ENCODE data around the gene PRKCE. TPM values are rescaled to one million over a fixed set of nuclear protein-coding genes. Genes with fewer than 3 reads are reported as not detected.

The PRKCE gene
- total RNA-seq, 1 experiment from 2014 or later: 14.0 TPM

DNA sequence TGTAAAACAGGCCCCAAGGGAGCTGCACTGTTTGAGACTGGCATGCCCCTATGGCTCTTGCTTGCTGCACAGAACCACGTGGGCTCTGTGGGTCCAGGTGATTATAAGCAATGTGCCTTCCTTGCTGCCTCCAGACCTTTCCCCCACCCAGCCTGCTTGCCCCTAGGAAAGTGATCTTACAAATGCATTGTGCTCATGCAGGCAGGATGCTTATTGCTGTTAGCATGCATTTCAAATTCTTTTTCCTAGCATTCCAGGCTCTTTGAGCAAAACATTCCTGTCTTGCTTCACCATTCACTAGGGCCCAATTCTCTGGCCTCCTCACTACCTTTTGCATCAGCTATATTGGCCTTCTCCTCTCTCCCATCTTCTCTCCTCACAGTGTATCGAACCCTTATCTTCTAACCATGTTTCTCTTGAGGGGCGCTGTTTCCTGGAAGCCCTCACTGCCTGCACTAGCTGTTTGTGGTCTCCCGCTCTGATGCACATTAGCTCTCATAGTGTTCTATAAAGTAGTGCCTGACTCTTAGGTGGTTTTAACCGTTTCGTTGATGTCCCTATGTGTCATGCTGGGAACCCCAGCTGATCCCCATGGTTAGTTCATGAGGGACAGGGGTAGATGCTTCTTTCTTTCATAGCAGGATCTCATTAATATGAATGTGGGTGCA is 492.8 kb downstream of the PRKCE start:
- no peak overlapping the region for H3K4me3 ChIP-seq (ENCODE audit: low read depth in 2 of 2, low read length in 2 of 2)
- H3K27me3 ChIP-seq (ENCODE audit: control insufficient read depth, insufficient read depth, low read length): no peaks in the 10 kb centered on the region
- ATAC-seq (no peak), DNase-seq (ENCODE audit: low read depth, low spot score) (no peak)
- H3K36me3 ChIP-seq (ENCODE audit: control insufficient read depth, insufficient read depth, low read length): no peaks in the 10 kb centered on the region
- no peaks in the 10 kb centered on the region for H3K4me1 ChIP-seq (ENCODE audit: control insufficient read depth, insufficient read depth, low read length)
- intact Hi-C loops (cut with micrococcal nuclease; ENCODE audit: unreplicated experiment) (no loop called here), in situ Hi-C loops (cut with HindIII; ENCODE audit: low pct_unique_long_range_greater_than_20kb, low sequenced_read_pairs) (no loop called here)
- no peak overlapping the region for H3K27ac ChIP-seq (ENCODE audit: low read length)
- no peak for TF ChIP-seq TCF7L2 (IDR thresholded peaks at IDR 0.05; ENCODE audit: low read depth, low read length)
- TF ChIP-seq SIN3A (IDR thresholded peaks at IDR 0.05; ENCODE audit: borderline replicate concordance, insufficient read depth, low read depth, low read length): no peak
- no peak for TF ChIP-seq POLR2AphosphoS5 (IDR thresholded peaks at IDR 0.05; ENCODE audit: low read depth, low read length)
- TF ChIP-seq, protein P1, sequence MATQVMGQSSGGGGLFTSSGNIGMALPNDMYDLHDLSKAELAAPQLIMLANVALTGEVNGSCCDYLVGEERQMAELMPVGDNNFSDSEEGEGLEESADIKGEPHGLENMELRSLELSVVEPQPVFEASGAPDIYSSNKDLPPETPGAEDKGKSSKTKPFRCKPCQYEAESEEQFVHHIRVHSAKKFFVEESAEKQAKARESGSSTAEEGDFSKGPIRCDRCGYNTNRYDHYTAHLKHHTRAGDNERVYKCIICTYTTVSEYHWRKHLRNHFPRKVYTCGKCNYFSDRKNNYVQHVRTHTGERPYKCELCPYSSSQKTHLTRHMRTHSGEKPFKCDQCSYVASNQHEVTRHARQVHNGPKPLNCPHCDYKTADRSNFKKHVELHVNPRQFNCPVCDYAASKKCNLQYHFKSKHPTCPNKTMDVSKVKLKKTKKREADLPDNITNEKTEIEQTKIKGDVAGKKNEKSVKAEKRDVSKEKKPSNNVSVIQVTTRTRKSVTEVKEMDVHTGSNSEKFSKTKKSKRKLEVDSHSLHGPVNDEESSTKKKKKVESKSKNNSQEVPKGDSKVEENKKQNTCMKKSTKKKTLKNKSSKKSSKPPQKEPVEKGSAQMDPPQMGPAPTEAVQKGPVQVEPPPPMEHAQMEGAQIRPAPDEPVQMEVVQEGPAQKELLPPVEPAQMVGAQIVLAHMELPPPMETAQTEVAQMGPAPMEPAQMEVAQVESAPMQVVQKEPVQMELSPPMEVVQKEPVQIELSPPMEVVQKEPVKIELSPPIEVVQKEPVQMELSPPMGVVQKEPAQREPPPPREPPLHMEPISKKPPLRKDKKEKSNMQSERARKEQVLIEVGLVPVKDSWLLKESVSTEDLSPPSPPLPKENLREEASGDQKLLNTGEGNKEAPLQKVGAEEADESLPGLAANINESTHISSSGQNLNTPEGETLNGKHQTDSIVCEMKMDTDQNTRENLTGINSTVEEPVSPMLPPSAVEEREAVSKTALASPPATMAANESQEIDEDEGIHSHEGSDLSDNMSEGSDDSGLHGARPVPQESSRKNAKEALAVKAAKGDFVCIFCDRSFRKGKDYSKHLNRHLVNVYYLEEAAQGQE (IDR thresholded peaks at IDR 0.05; ENCODE audit: insufficient read depth in 1 of 2, low read depth in 2 of 2, low read length in 1 of 2): no peak
- TF ChIP-seq, protein P2, sequence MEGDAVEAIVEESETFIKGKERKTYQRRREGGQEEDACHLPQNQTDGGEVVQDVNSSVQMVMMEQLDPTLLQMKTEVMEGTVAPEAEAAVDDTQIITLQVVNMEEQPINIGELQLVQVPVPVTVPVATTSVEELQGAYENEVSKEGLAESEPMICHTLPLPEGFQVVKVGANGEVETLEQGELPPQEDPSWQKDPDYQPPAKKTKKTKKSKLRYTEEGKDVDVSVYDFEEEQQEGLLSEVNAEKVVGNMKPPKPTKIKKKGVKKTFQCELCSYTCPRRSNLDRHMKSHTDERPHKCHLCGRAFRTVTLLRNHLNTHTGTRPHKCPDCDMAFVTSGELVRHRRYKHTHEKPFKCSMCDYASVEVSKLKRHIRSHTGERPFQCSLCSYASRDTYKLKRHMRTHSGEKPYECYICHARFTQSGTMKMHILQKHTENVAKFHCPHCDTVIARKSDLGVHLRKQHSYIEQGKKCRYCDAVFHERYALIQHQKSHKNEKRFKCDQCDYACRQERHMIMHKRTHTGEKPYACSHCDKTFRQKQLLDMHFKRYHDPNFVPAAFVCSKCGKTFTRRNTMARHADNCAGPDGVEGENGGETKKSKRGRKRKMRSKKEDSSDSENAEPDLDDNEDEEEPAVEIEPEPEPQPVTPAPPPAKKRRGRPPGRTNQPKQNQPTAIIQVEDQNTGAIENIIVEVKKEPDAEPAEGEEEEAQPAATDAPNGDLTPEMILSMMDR (IDR thresholded peaks at IDR 0.05): no peak
- no TSS peak for BruUV-seq (replicated peaks)
- no peaks in the 10 kb centered on the region for H3K9me3 ChIP-seq (ENCODE audit: control insufficient read depth, insufficient read depth, low read depth, low read length)
- POLR2A ChIA-PET: no interaction called here
- CTCF ChIA-PET: no interaction called here

DNA sequence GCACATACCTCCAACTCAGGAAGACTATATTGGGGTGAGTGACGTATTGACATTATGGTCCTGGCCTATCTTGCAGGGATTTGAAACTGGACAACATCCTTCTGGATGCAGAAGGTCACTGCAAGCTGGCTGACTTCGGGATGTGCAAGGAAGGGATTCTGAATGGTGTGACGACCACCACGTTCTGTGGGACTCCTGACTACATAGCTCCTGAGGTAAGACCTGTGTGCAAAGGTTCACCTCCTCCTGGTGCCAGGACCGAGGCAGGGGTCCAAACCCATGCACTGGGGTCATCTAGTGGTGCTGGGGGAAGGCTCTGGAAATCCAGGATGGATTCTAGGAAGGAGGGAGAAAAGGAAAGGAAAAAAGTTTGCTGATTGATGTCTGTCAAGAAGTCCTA is 493.5 kb downstream of the PRKCE start:
- POLR2A ChIA-PET: no interaction called here
- no peaks in the 10 kb centered on the region for H3K27me3 ChIP-seq (ENCODE audit: control insufficient read depth, insufficient read depth, low read length)
- no peaks in the 10 kb centered on the region for H3K36me3 ChIP-seq (ENCODE audit: control insufficient read depth, insufficient read depth, low read length)
- no peak overlapping the region for H3K27ac ChIP-seq (ENCODE audit: low read length)
- H3K4me1 ChIP-seq (ENCODE audit: control insufficient read depth, insufficient read depth, low read length): no peaks in the 10 kb centered on the region
- no peak overlapping the region for H3K4me3 ChIP-seq (ENCODE audit: low read depth in 2 of 2, low read length in 2 of 2)
- CTCF ChIA-PET: interaction anchor here (0.5 kb wide), 1 partner anchor 234 kb away, joined by 3 read pairs; no protein-coding TSS in a partner anchor
- no TSS peak for BruUV-seq (replicated peaks)
- ATAC-seq (no peak), DNase-seq (ENCODE audit: low read depth, low spot score) (no peak)
- in situ Hi-C loops (cut with HindIII; ENCODE audit: low pct_unique_long_range_greater_than_20kb, low sequenced_read_pairs) (no loop called here), intact Hi-C loops (cut with micrococcal nuclease; ENCODE audit: unreplicated experiment) (no loop called here)
- H3K9me3 ChIP-seq (ENCODE audit: control insufficient read depth, insufficient read depth, low read depth, low read length): no peaks in the 10 kb centered on the region
- TF ChIP-seq POLR2AphosphoS5 (IDR thresholded peaks at IDR 0.05; ENCODE audit: low read depth, low read length): no peak
- TF ChIP-seq SIN3A (IDR thresholded peaks at IDR 0.05; ENCODE audit: borderline replicate concordance, insufficient read depth, low read depth, low read length): no peak
- TF ChIP-seq, protein P2 (IDR thresholded peaks at IDR 0.05): no peak
- TF ChIP-seq, protein P1 (IDR thresholded peaks at IDR 0.05; ENCODE audit: insufficient read depth in 1 of 2, low read depth in 2 of 2, low read length in 1 of 2): no peak
